AG04449 (cell line): ENCODE data around the gene EHD1.

Experiments
- CTCF ChIA-PET: fragments of 350-600 bp; formaldehyde crosslinking; extraction: SDS; loops from one replicate; lab custom pipeline; 2021; ENCODE audit warnings: antibody characterized with exemption; lab: Yijun Ruan, JAX
- POLR2A ChIA-PET: fragments of 400-600, 350-600 bp; formaldehyde crosslinking; extraction: SDS; loops from one replicate; lab custom pipeline; 2020; ENCODE audit warnings: antibody characterized with exemption, inconsistent platforms; lab: Yijun Ruan, JAX
- DNase-seq: peaks from one replicate; pipeline ENCODE4 v3.0.0-alpha.2; 2010; ENCODE audit warnings: low read depth, low spot score
- H3K4me3 ChIP-seq: 2 replicates; pipeline ENCODE4 v1.5.1; 2011; ENCODE audit warnings: low read depth, mild to moderate bottlenecking, control low read depth, low read length
- CTCF ChIP-seq: IDR thresholded peaks from one replicate; pipeline ENCODE4 v1.5.1; 2011; ENCODE audit warnings: mild to moderate bottlenecking, moderate library complexity, low read length, control low read depth, inconsistent platforms; ENCODE audit not compliant: insufficient read depth; ENCODE audit errors: missing control alignments

Gene EHD1

DNA sequence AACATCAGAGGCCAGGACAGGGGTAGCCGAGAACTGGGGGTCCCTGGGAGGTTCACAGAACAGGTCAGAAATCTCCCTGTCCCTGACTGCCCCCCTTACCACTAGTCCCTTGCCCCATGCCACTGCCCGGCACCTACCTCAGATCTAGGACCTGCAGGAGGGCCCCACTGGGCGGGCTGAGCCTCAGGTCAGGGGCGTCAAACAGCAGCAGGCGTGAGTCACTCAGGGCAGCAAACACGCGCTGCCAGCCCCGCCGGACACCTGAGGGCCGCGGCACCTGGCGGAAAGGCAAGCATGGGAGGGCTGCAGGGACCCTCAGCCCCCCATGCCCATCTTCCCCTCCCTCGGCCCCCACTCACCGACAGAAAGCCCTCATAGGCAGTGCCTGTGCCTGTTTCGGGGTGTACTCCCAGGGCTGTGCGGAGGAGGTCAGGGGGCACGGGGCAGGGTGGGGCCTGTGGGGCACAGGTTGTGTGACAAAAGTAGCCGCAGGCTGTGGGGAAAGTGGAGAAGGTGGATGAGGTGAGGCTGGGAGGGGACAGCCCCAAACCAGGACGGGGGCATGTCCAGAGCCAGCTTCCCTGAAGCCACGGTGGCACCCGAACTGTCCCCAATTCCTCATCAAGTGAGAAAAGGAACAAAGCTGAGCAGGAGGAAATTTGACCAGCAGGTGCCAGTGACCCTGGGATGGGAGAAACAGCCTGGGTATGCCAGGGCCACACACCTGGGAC is 45.8 kb downstream of the EHD1 start:
- H3K4me3 ChIP-seq: no peak overlapping the region
- no peak for DNase-seq
- no peak for TF ChIP-seq CTCF
- ChIA-PET CTCF (interaction anchor here (3.7 kb wide), 1 partner anchor 11 kb away, joined by 19 read pairs; the partner anchor contains the start of gene CDC42BPG), POLR2A (interaction anchor here (0.5 kb wide), 1 partner anchor 49 kb away, joined by 4 read pairs; no protein-coding TSS in a partner anchor)

GRCh38 chr11:64831411-64831891 is 47.0 kb downstream of the EHD1 start:
- no peak for DNase-seq
- ChIA-PET POLR2A (interaction anchor here (0.6 kb wide), 1 partner anchor 13 kb away, joined by 3 read pairs; no protein-coding TSS in a partner anchor), CTCF (interaction anchor here (3.7 kb wide), 1 partner anchor 12 kb away, joined by 19 read pairs; the partner anchor contains the start of gene CDC42BPG)
- TF ChIP-seq CTCF: no peak
- no peak overlapping the region for H3K4me3 ChIP-seq

- no peak overlapping the region for H3K4me3 ChIP-seq
- POLR2A ChIA-PET: interaction anchor here (0.6 kb wide), 1 partner anchor 284 kb away, joined by 3 read pairs; no protein-coding TSS in a partner anchor
- DNase-seq: no peak
- CTCF ChIA-PET: interaction anchor here (1.0 to 2.0 kb wide), 2 partner anchors 9 to 17 kb away, joined by 5 read pairs; no protein-coding TSS in a partner anchor
- no peak for TF ChIP-seq CTCF
Observed at GRCh38 chr11:64829536-64830251, 48.7 kb downstream of the EHD1 start.

DNA sequence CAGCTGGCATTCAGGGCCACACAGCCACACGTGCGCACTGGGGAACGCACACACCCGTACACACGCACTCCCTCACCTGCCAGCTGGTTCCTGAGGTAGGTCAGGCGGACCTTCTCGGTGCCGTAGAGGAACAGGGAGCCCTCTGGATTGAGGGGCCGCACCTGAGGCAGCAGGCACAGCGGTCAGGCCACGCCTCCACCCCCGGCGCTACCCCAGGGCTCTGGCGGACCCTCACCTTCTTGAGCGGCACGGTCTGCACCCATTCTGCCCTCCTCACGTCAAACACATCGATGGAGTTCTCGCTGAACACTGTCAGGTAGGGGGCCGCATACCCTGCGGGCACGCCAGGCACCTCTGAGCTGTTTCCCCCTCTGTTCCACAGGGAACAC is 51.0 kb downstream of the EHD1 start:
- DNase-seq: no peak
- CTCF ChIA-PET: interaction anchor here (0.9 kb wide), 1 partner anchor 8 kb away, joined by 3 read pairs; no protein-coding TSS in a partner anchor
- POLR2A ChIA-PET: no interaction called here
- no peak for TF ChIP-seq CTCF
- no peak overlapping the region for H3K4me3 ChIP-seq

- no peak for DNase-seq
- POLR2A ChIA-PET: no interaction called here
- CTCF ChIA-PET: interaction anchor here (0.9 to 1.3 kb wide), 2 partner anchors 9 to 68 kb away, joined by 3 read pairs; no protein-coding TSS in a partner anchor
- H3K4me3 ChIP-seq: no peak overlapping the region
- no peak for TF ChIP-seq CTCF
Observed at GRCh38 chr11:64826578-64827450, 51.6 kb downstream of the EHD1 start.
